ENCODE measurements around the gene CNDP2. TPM values are rescaled to one million over a fixed set of nuclear protein-coding genes. Genes with fewer than 3 reads are reported as not detected.

CNDP2 gene
- total and polyA plus RNA-seq, 2 experiments from 2014 or later: 95.7 to 135 TPM

- Histone ChIP-seq H2AFZ (no peak overlapping the region), H3K4me1 (ENCODE audit: insufficient read depth) (peaks cover 6% of the 10 kb centered on the region), H3K36me3 (replicated peaks; ENCODE audit: insufficient read depth, low read depth) (no peaks in the 10 kb centered on the region), H3K79me2 (no peaks in the 10 kb centered on the region), H3K9me3 (ENCODE audit: low read depth) (no peaks in the 10 kb centered on the region), H4K20me1 (ENCODE audit: insufficient read depth, poor library complexity, severe bottlenecking) (no peaks in the 10 kb centered on the region), H3K9me2 (replicated peaks; ENCODE audit: insufficient read depth) (no peaks in the 10 kb centered on the region), H3K27me3 (peaks cover 63% of the 10 kb centered on the region), H3K4me2 (peak overlapping the region; percentile 90), H3K27ac (no peak overlapping the region), H3K4me3 (peak overlapping the region; percentile 4)
- 1% methylated on average over 55 of the region's 69 CpGs for WGBS (ENCODE audit: low lambda C conversion rate, missing lambda C conversion rate)
- no peak for TF ChIP-seq EZH2phosphoT487 (IDR thresholded peaks at IDR 0.05; ENCODE audit: low read depth, severe bottlenecking, unreplicated experiment)
- TF ChIP-seq EZH2 (IDR thresholded peaks at IDR 0.05; ENCODE audit: borderline replicate concordance): peak; percentile 82
- DNase-seq (ENCODE audit: low spot score): no peak
These were observed 39.7 kb upstream of the CNDP2 start for GRCh38 chr18:74456349-74457042.

GRCh38 chr18:74457043-74457724 lies 39.0 kb upstream of the CNDP2 start, which contains the start of gene DIPK1C:
TSS of gene DIPK1C (minus strand) at chr18:74457308. CDS start at chr18:74457259, 49 bp downstream.
- Histone ChIP-seq H3K27me3 (peaks cover 63% of the 10 kb centered on the region), H3K4me2 (peak within 1 kb of the TSS; percentile 90), H3K36me3 (replicated peaks; ENCODE audit: insufficient read depth, low read depth) (no peaks in the 10 kb centered on the region), H3K79me2 (no peaks in the 10 kb centered on the region), H3K4me3 (peak within 1 kb of the TSS; percentile 4), H3K9me2 (replicated peaks; ENCODE audit: insufficient read depth) (no peaks in the 10 kb centered on the region), H3K27ac (no peak within 1 kb of the TSS), H3K9me3 (ENCODE audit: low read depth) (no peaks in the 10 kb centered on the region), H4K20me1 (ENCODE audit: insufficient read depth, poor library complexity, severe bottlenecking) (no peaks in the 10 kb centered on the region), H2AFZ (no peak within 1 kb of the TSS), H3K4me1 (ENCODE audit: insufficient read depth) (peaks cover 6% of the 10 kb centered on the region)
- DNase-seq (ENCODE audit: low spot score): peak; percentile 26
- WGBS (ENCODE audit: low lambda C conversion rate, missing lambda C conversion rate): 8% methylated on average over 28 of the region's 76 CpGs
- TF ChIP-seq EZH2phosphoT487 (IDR thresholded peaks at IDR 0.05; ENCODE audit: low read depth, severe bottlenecking, unreplicated experiment) (no peak), EZH2 (IDR thresholded peaks at IDR 0.05; ENCODE audit: borderline replicate concordance) (no peak), CTCF (IDR thresholded peaks at IDR 0.05; ENCODE audit: poor library complexity) (no peak)

- 55% methylated on average over 27 of the region's 34 CpGs for WGBS (ENCODE audit: low lambda C conversion rate, missing lambda C conversion rate)
- Histone ChIP-seq H3K27me3 (peaks cover 63% of the 10 kb centered on the region), H3K4me1 (ENCODE audit: insufficient read depth) (peaks cover 6% of the 10 kb centered on the region), H3K9me2 (replicated peaks; ENCODE audit: insufficient read depth) (no peaks in the 10 kb centered on the region), H3K27ac (no peak overlapping the region), H3K79me2 (no peaks in the 10 kb centered on the region), H3K9me3 (ENCODE audit: low read depth) (no peaks in the 10 kb centered on the region), H3K4me3 (no peak overlapping the region), H3K36me3 (replicated peaks; ENCODE audit: insufficient read depth, low read depth) (no peaks in the 10 kb centered on the region), H3K4me2 (peak overlapping the region; percentile 72), H4K20me1 (ENCODE audit: insufficient read depth, poor library complexity, severe bottlenecking) (no peaks in the 10 kb centered on the region), H2AFZ (no peak overlapping the region)
- DNase-seq (ENCODE audit: low spot score): no peak
- TF ChIP-seq CTCF (IDR thresholded peaks at IDR 0.05; ENCODE audit: poor library complexity) (no peak), EZH2 (IDR thresholded peaks at IDR 0.05; ENCODE audit: borderline replicate concordance) (no peak), EZH2phosphoT487 (IDR thresholded peaks at IDR 0.05; ENCODE audit: low read depth, severe bottlenecking, unreplicated experiment) (no peak)
These were observed 38.3 kb upstream of the CNDP2 start for GRCh38 chr18:74457725-74458421.

Measured in hepatocyte (in vitro differentiated cells).